Measurements from ENCODE around the gene SLC66A2.

The SLC66A2 gene

DNA sequence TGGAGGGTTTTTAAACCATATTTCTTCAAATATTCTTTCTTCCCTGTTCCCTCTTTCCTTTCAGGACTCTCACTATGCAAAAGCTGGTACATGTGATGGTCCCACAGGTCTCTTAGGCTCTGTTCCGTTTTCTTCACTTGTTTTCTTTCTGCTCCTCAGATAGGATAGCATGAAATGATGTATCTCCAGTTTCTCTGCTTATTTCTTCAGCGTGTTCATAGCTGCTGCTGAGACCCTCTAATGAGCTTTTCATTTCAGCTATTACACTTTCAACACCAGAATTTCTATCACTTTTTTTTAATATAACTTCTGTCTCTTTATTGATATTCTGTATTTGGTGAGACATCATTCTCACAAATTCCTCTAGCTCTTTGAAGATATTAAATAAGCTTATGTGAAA, 89.8 kb downstream of the SLC66A2 start:
- Histone ChIP-seq H3K9me3 (ENCODE audit: insufficient read depth, low read length) (no peaks in the 10 kb centered on the region), H3K36me3 (ENCODE audit: low read length) (no peaks in the 10 kb centered on the region), H3F3A (ENCODE audit: insufficient read depth) (no peaks in the 10 kb centered on the region), H3K4me2 (ENCODE audit: low read depth, low read length, poor library complexity, severe bottlenecking) (no peak overlapping the region), H3K79me2 (ENCODE audit: insufficient read depth, low read length) (no peaks in the 10 kb centered on the region), H3K27ac (ENCODE audit: low read depth, low read length) (no peak overlapping the region), H3K9me2 (replicated peaks; ENCODE audit: insufficient read depth, low read length) (no peaks in the 10 kb centered on the region), H2AFZ (ENCODE audit: low read depth, low read length, severe bottlenecking) (no peak overlapping the region), H3K4me3 (ENCODE audit: insufficient read depth, low read length, poor library complexity, severe bottlenecking) (no peak overlapping the region), H3K9ac (ENCODE audit: low read length) (no peak overlapping the region), H3K27me3 (ENCODE audit: low read length) (no peaks in the 10 kb centered on the region), H4K20me1 (ENCODE audit: low read depth, low read length) (no peaks in the 10 kb centered on the region)
- no peak for TF ChIP-seq EZH2phosphoT487 (conservative IDR thresholded peaks at IDR 0.05; ENCODE audit: low read length)
- no peak for TF ChIP-seq CTCF (IDR thresholded peaks at IDR 0.05; ENCODE audit: insufficient read depth, low read length, poor library complexity, severe bottlenecking)

DNA sequence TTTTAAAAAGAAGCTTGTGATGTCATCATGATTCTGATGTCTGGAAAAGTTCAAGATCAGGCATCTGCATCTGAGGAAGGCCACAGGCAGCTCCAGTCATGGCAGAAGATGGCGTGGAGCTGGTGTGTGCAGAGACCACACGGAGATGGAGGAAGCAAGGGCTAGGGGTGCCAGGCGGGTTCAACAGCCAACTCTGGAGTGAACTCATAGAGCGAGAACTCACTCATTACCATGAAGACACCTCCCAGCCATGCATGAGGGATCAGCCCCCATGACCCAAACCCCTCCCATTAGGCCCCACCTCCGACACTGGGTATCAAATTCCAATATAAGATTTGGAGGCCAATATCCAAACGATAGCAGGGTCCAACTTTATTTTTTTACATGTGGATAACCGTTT, 92.1 kb downstream of the SLC66A2 start:
- H3K36me3 ChIP-seq (ENCODE audit: low read length), result no peaks in the 10 kb centered on the region
- no peaks in the 10 kb centered on the region for H3K9me2 ChIP-seq (replicated peaks; ENCODE audit: insufficient read depth, low read length)
- H4K20me1 ChIP-seq (ENCODE audit: low read depth, low read length), result no peaks in the 10 kb centered on the region
- no peak overlapping the region for H3K9ac ChIP-seq (ENCODE audit: low read length)
- H3K4me3 ChIP-seq (ENCODE audit: insufficient read depth, low read length, poor library complexity, severe bottlenecking), result no peak overlapping the region
- no peak overlapping the region for H2AFZ ChIP-seq (ENCODE audit: low read depth, low read length, severe bottlenecking)
- H3K9me3 ChIP-seq (ENCODE audit: insufficient read depth, low read length), result no peaks in the 10 kb centered on the region
- no peak overlapping the region for H3K27ac ChIP-seq (ENCODE audit: low read depth, low read length)
- no peaks in the 10 kb centered on the region for H3K27me3 ChIP-seq (ENCODE audit: low read length)
- H3F3A ChIP-seq (ENCODE audit: insufficient read depth), result no peaks in the 10 kb centered on the region
- H3K4me2 ChIP-seq (ENCODE audit: low read depth, low read length, poor library complexity, severe bottlenecking), result no peak overlapping the region
- H3K79me2 ChIP-seq (ENCODE audit: insufficient read depth, low read length), result no peaks in the 10 kb centered on the region
- TF ChIP-seq EZH2phosphoT487 (conservative IDR thresholded peaks at IDR 0.05; ENCODE audit: low read length) (no peak), CTCF (IDR thresholded peaks at IDR 0.05; ENCODE audit: insufficient read depth, low read length, poor library complexity, severe bottlenecking) (no peak)

- H2AFZ ChIP-seq (ENCODE audit: low read depth, low read length, severe bottlenecking), result no peak overlapping the region
- no peak for TF ChIP-seq CTCF (IDR thresholded peaks at IDR 0.05; ENCODE audit: insufficient read depth, low read length, poor library complexity, severe bottlenecking)
- no peak for TF ChIP-seq EZH2phosphoT487 (conservative IDR thresholded peaks at IDR 0.05; ENCODE audit: low read length)
- H3K27ac ChIP-seq (ENCODE audit: low read depth, low read length), result no peak overlapping the region
Measured at GRCh38 chr18:79857082-79857671, 94.3 kb downstream of the SLC66A2 start.

More at GRCh38 chr18:79857082-79857671, 94.3 kb downstream of the SLC66A2 start:
- Histone ChIP-seq H3K9me2 (replicated peaks; ENCODE audit: insufficient read depth, low read length) (no peaks in the 10 kb centered on the region), H3K27me3 (ENCODE audit: low read length) (no peaks in the 10 kb centered on the region), H3K79me2 (ENCODE audit: insufficient read depth, low read length) (no peaks in the 10 kb centered on the region), H3K9me3 (ENCODE audit: insufficient read depth, low read length) (no peaks in the 10 kb centered on the region), H3K4me3 (ENCODE audit: insufficient read depth, low read length, poor library complexity, severe bottlenecking) (no peak overlapping the region), H3K4me2 (ENCODE audit: low read depth, low read length, poor library complexity, severe bottlenecking) (no peak overlapping the region), H4K20me1 (ENCODE audit: low read depth, low read length) (no peaks in the 10 kb centered on the region), H3K9ac (ENCODE audit: low read length) (no peak overlapping the region), H3K36me3 (ENCODE audit: low read length) (no peaks in the 10 kb centered on the region), H3F3A (ENCODE audit: insufficient read depth) (no peaks in the 10 kb centered on the region)

Measured in SU-DHL-6 (cell line).